Kidney tubule cell (primary cell): Measurements from ENCODE around the gene SYT1.
A peak's percentile ranks its signal among the peaks of the same experiment; 100 is the strongest.
"Not testable (repeated sequence)": the region's sequence is repeated elsewhere in the genome, so short reads cannot be mapped to it uniquely, and the experiment has no call there.

ENCODE experiments used
- DNase-seq: peaks from one replicate; pipeline ENCODE4 v3.0.0-alpha.2; 2018; ENCODE audit warnings: low spot score

SYT1 gene

DNA sequence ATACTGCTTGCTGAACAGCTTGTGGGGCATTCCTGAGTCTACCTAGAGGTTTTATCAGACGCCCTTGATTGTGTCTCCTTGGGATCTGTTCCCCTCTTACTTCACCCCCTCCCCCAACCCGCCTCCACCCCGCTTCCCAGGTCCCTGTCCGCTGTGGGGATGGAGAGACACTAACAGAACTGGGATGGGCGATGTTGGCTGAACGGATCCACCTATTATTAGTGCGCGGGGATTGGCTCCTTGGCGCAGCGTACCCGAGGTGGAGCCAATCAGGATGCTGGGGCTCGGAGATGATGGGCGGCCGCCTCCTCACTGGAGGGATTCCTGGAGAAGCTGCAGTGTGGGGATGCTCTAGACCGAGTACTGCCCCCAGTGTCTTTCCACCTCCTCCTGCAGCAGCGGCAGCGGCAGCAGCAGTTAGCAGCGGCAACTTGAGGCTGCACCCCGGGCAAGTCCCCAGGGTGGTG is at the start of gene SYT1:
Gene SYT1 (plus strand): TSS at position 372 of the 467 bp plus-strand sequence.
- peak; percentile 75 for DNase-seq

DNA sequence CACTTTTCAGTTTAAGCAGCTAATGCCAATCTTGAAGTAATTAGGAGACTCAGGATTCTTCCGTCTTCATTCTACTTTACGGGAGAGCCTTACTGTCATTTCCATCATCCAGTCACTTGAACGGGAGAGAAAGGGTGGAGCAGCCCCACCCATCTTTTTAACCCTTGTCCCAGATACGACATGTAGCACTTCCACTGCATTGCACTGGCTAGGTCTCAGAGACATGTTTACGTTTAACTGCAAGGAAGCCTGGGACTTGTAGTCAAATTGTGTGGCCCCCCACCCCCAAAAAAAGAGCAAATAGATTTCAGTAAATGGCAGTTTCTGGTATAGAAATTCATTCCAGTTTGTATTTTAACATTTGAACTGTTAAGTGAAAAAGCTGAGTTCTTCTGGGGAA is 46.1 kb upstream of the SYT1 start:
- DNase-seq = no peak

DNA sequence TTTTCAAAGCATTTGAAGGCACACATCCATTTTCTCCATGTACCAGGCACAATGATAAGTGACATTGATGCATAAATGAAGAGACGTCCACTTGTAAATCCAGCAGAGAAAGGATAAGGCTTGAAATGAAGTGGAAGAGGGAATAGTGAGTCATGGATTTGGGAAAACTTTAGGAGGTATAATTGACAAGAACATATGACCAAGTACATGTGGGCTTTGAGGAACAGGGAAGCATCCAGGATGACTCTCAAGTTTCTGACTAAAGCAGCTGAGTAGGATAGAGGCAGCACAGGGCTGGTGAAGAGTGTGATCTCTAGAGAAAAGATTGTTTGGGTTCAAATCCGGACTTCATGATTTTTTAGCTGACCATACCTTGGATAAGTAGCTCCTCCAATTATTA is 43.6 kb upstream of the SYT1 start:
- no peak for DNase-seq

GRCh38 chr12:78824918-78825317 is 39.7 kb upstream of the SYT1 start:
- DNase-seq = peak; percentile 37

DNA sequence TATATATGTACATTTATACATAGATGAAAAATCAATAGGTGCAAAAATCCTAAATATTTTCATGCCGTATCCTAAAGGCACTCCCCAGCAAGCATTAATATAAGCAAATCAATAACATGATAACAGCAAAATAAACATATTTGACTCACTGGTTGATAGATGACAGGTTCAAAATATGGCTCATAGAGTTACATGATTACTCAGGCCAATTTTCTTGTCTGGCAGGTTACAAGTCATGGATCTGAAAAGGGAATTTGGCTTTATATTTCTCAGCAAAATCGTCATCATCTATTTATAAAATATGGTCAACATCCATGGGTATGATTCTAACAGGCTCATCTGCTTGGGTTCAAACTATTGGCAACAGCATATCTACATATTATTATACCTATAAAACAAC is 34.9 kb upstream of the SYT1 start:
- DNase-seq = no peak

DNA sequence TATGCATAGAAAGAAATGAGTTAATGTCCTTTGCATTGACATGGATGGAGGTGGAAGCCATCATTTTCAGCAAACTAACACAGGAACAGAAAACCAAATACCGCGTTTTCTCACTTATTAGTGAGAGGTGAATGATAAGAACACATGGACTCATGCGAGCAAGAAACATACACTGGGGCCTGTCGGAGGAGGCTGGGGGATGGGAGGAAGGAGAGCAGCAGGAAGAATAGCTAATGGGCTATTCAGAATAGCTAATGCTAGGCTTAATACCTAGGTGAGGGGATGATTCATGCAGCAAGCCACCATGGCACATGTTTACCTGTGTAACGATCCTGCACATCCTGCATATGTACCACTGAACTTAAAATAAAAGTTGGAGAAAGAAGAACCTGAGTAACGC is 29.1 kb upstream of the SYT1 start:
- peak; percentile 46 for DNase-seq

GRCh38 chr12:78840518-78841019 is 24.0 kb upstream of the SYT1 start:
- DNase-seq = not testable (repeated sequence)

- DNase-seq = no peak
Observed at GRCh38 chr12:78853231-78853630, 11.3 kb upstream of the SYT1 start.

- DNase-seq = peak; percentile 58
Observed at GRCh38 chr12:78863482-78864402, 832 bp upstream of the SYT1 start.

GRCh38 chr12:78864870-78865463 is 393 bp downstream of the SYT1 start:
- DNase-seq = no peak

- DNase-seq = no peak
Observed at GRCh38 chr12:78865516-78865915, 942 bp downstream of the SYT1 start.

DNA sequence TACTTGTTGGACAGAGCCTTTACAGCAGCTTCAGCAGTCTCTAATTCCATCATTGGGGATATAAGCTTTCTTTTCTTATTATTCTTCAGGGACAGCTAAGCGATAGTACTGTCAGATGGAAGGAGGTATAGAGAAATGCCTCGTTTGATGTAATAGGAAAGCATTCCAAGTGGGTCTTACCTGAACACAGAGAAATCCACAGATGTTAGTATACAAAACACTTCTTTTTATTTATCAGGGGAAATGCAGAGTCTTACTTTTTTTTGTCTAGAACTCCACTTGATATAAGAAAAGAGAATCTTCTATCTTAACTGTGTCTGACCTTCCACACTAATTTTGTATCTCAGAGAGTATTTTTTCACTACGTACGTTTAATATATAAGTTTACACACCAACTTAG is 1.9 kb downstream of the SYT1 start:
- no peak for DNase-seq

- no peak for DNase-seq
Observed at GRCh38 chr12:78870539-78870938, 6.0 kb downstream of the SYT1 start.

DNA sequence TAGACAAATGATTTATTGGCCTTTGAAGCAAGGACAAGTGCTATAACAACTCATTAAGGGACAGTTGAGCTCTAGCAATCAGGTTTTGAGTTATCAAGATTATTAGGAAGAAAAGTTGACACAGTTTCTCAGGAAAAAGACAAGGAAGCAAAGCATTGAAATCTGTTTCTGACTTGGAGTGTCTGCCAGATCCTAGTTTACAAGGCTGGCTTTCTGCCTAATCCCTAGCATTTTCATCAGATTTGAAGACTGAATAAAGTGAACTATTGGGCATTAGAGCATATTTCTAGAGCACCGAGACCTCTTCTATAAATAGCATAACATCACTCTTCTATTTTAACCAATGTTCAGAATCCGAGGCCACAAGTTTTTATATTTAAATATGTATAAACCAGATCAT is 7.0 kb downstream of the SYT1 start:
- DNase-seq = no peak

DNA sequence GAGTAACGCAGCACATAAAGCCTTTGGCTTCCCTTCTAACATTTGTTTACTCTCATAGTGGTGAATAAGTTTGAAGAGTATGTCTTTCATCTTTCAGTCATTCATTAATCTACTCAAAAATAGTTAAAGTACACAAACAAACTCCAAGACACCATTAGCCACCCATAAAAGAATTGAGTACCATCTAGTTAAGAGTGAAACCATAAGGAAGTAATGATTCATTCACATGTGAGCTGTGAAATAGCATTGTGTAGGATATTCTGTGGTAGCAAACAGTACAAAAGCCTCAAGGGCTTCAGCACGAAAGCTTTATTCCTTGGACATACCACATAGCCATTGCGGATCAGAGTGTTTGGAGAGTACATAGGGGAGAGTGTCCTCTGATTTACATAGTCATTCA is 13.9 kb downstream of the SYT1 start:
- DNase-seq = peak; percentile 51

- no peak for DNase-seq
Observed at GRCh38 chr12:78878866-78879265, 14.3 kb downstream of the SYT1 start.

- peak; percentile 51 for DNase-seq
Observed at GRCh38 chr12:78880078-78880477, 15.5 kb downstream of the SYT1 start.

DNA sequence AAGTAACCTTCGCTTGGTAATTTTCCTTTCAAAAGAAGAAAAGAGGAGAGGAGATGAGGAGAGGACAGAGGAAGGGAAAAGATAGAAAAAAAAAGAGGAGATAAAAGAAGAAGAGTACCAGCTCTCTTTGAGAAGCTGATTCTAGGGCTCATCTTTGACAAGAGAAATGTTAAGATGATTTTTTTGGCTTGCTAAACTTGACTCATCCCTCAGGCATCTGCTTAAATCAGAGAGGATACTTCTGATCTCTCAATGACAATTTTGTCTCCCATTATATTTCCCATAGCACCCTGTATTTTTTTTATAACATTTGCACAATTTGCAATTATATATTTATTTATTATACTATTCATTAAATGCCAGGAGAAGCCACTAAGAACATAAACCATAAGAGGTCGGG is 17.1 kb downstream of the SYT1 start:
- no peak for DNase-seq

DNA sequence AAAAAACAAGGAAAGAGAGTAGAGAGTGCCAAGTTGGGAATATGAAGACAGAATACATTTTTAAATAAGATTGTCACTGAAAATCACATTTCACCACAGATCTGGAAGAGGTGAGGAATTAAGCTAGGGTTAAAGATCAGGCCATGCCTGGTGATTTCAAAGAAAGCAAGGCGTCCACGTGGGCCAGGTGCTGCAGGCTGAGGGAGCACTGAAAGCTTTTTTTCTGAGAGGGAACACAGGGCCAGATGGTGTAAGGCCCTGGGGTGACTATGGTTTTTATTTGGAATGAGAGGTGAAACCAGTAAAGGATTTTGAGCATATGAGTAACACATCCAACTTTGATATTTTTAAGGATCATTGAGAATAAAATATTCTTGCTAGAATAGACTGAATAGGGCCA is 20.9 kb downstream of the SYT1 start:
- DNase-seq = no peak

GRCh38 chr12:78886719-78887407 is 22.3 kb downstream of the SYT1 start:
- DNase-seq = peak; percentile 2

GRCh38 chr12:78887444-78887843 is 22.9 kb downstream of the SYT1 start:
- DNase-seq = no peak

DNA sequence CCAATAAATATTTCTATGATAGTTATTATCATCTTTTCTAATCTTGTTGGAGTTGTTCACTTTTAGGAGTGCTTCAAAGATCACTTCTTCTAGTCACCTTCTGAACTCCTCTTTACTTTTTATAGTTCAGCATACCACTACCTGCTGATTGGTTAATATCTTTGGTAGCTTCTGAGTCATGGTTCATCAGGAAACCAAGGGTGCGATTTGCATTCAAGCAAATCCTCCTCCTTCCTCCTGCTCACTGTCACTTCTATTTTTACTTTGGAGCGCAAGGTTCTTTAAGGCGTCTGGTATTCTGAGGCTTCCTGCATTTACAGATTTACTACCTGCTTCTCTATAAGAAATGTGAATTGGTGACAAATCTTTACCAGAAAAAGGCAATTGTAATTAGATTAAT is 24.0 kb downstream of the SYT1 start:
- DNase-seq = peak; percentile 70
